OCI-LY7 (cell line): ENCODE results near the gene OGFR. TPM values are rescaled to one million over a fixed set of nuclear protein-coding genes. Genes with fewer than 3 reads are reported as not detected.

Experiments
- BruUV-seq: library from RNA; stranded (reverse); fragments of 400-500 nt; replicated peaks from 2 replicates; lab custom pipeline; 2021; lab: Mats Ljungman, UMichigan
- CTCF ChIA-PET: fragments of 300-600 bp; sonication (Branson Sonifier 250); formaldehyde crosslinking; loops from one replicate; lab custom pipeline; 2022; ENCODE audit warnings: antibody characterized with exemption; ENCODE audit not compliant: unreplicated experiment; lab: Charles Lee
- POLR2A ChIA-PET: fragments of 300-600 bp; sonication (Branson Sonifier 250); formaldehyde crosslinking; loops from one replicate; lab custom pipeline; 2022; ENCODE audit warnings: antibody characterized with exemption; lab: Charles Lee
- DNase-seq: peaks from one replicate; pipeline ENCODE4 v3.0.0-alpha.2; 2015; ENCODE audit warnings: low spot score
- H2AFZ ChIP-seq: fragments of 200-600 bp; sonication (generic), shearing (Covaris generic); 2 replicates; pipeline ENCODE4 v1.6.1; 2014; ENCODE audit warnings: mild to moderate bottlenecking, antibody characterized with exemption, low read length, moderate library complexity
- H3K27ac ChIP-seq: fragments of 200-600 bp; sonication (generic); 2 replicates; pipeline ENCODE4 v1.5.1; 2014; ENCODE audit warnings: mixed run types, low read depth, mild to moderate bottlenecking, moderate library complexity, low read length, inconsistent platforms; ENCODE audit not compliant: poor library complexity, severe bottlenecking
- H3K36me3 ChIP-seq: fragments of 200-600 bp; sonication (generic); 2 replicates; pipeline ENCODE4 v1.6.1; 2014; ENCODE audit warnings: mild to moderate bottlenecking, antibody characterized with exemption, low read length, moderate library complexity, mixed read lengths; ENCODE audit not compliant: insufficient read depth
- H3K4me1 ChIP-seq: fragments of 200-600 bp; sonication (generic); 2 replicates; pipeline ENCODE4 v1.5.1; 2014; ENCODE audit warnings: mild to moderate bottlenecking, low read length; ENCODE audit not compliant: insufficient read depth, poor library complexity, severe bottlenecking
- H3K4me2 ChIP-seq: fragments of 200-600 bp; sonication (generic); 2 replicates; pipeline ENCODE4 v1.6.1; 2014; ENCODE audit warnings: mild to moderate bottlenecking, low read length
- H3K4me3 ChIP-seq: fragments of 200-600 bp; sonication (generic); 2 replicates; pipeline ENCODE4 v1.5.1; 2014; ENCODE audit warnings: mild to moderate bottlenecking, low read depth, low read length; ENCODE audit not compliant: poor library complexity, severe bottlenecking
- H3K79me2 ChIP-seq: fragments of 200-600 bp; sonication (generic); 2 replicates; pipeline ENCODE4 v1.6.1; 2016; ENCODE audit warnings: low read depth, mild to moderate bottlenecking, low read length, moderate library complexity, mixed read lengths; ENCODE audit not compliant: insufficient read depth
- H3K9me2 ChIP-seq: fragments of 200-600 bp; sonication (generic); 2 replicates; pipeline ENCODE4 v1.6.1; 2016; ENCODE audit warnings: mild to moderate bottlenecking, low read length, mixed read lengths; ENCODE audit not compliant: insufficient read depth
- H3K9me3 ChIP-seq: fragments of 200-600 bp; sonication (generic); 2 replicates; pipeline ENCODE4 v1.6.1; 2014; ENCODE audit warnings: mild to moderate bottlenecking, mixed run types, low read length, mixed read lengths
- H4K20me1 ChIP-seq: fragments of 200-600 bp; sonication (generic); 2 replicates; pipeline ENCODE4 v1.6.1; 2014; ENCODE audit warnings: mild to moderate bottlenecking, antibody characterized with exemption, low read length, moderate library complexity, mixed read lengths; ENCODE audit not compliant: insufficient read depth
- CTCF ChIP-seq: fragments of 200-600 bp; sonication (generic); conservative IDR thresholded peaks from 2 replicates; pipeline ENCODE4 v1.5.1; 2014; ENCODE audit warnings: mild to moderate bottlenecking, antibody characterized with exemption, low read length, moderate library complexity, mixed read lengths
- EZH2phosphoT487 ChIP-seq: fragments of 200-600 bp; sonication (generic); IDR thresholded peaks from 2 replicates; pipeline ENCODE4 v1.6.1; 2018; ENCODE audit warnings: low read depth, borderline replicate concordance, mild to moderate bottlenecking, mixed run types, antibody characterized with exemption, low read length, moderate library complexity, mixed read lengths
- intact Hi-C: fragments of 100-400 bp; cut with micrococcal nuclease; formaldehyde crosslinking; loops from one replicate; pipeline ENCODE4 v1.10.0; 2022; ENCODE audit not compliant: unreplicated experiment
- total RNA-seq, 2 experiments: library from RNA; depleted of rRNA in 1 of 2; stranded (reverse); fragments of >200 nt in 1 of 2; shearing (Covaris generic) in 1 of 2; gene quantifications; 2 replicates each; pipeline ENCODE4 v1.2.3, GENCODE V29; 2014 to 2022

OGFR gene
- total RNA-seq, 2 experiments from 2014 or later: 64.8 to 69.9 TPM

- Histone ChIP-seq H3K9me2 (no peaks in the 10 kb centered on the region), H3K36me3 (peaks cover 52% of the 10 kb centered on the region), H3K27ac (no peak overlapping the region), H3K4me1 (peaks cover 33% of the 10 kb centered on the region), H3K4me2 (no peak overlapping the region), H3K4me3 (no peak overlapping the region), H4K20me1 (no peaks in the 10 kb centered on the region), H2AFZ (no peak overlapping the region), H3K79me2 (peaks cover 28% of the 10 kb centered on the region), H3K9me3 (no peaks in the 10 kb centered on the region)
- intact Hi-C loops: no loop called here
- no peak for TF ChIP-seq EZH2phosphoT487
- no peak for TF ChIP-seq CTCF
- no TSS peak for BruUV-seq
- ChIA-PET POLR2A (interaction anchor here (0.6 kb wide), 1 partner anchor 152 kb away, joined by 4 read pairs; no protein-coding TSS in a partner anchor), CTCF (no interaction called here)
- no peak for DNase-seq
These were observed 2.5 kb upstream of the OGFR start for GRCh38 chr20:62802026-62802712.

GRCh38 chr20:62804021-62804626 is 511 bp upstream of the OGFR start:
- Histone ChIP-seq H3K4me3 (peak overlapping the region; percentile 95), H3K4me2 (peak overlapping the region; percentile 94), H3K9me2 (no peaks in the 10 kb centered on the region), H3K9me3 (no peaks in the 10 kb centered on the region), H2AFZ (peak overlapping the region; percentile 81), H3K4me1 (peaks cover 35% of the 10 kb centered on the region), H3K36me3 (peaks cover 55% of the 10 kb centered on the region), H3K27ac (peak overlapping the region; percentile 60), H4K20me1 (no peaks in the 10 kb centered on the region), H3K79me2 (peaks cover 24% of the 10 kb centered on the region)
- no TSS peak for BruUV-seq
- DNase-seq: peak; percentile 61
- ChIA-PET POLR2A (no interaction called here), CTCF (no interaction called here)
- intact Hi-C loops: no loop called here
- 0 out of 2 replicates have a peak, but pooled peaks have one; percentile 22 for TF ChIP-seq CTCF
- no peak for TF ChIP-seq EZH2phosphoT487
